ENCODE results near the gene KRI1.
A peak's percentile ranks its signal among the peaks of the same experiment; 100 is the strongest.

KRI1 gene

GRCh38 chr19:10593820-10594637, 28.2 kb upstream of the KRI1 start:
- Histone ChIP-seq H3K79me2 (ENCODE audit: low read length) (no peaks in the 10 kb centered on the region), H3K27ac (ENCODE audit: low read length) (peak overlapping the region; percentile 44; the same call in 1 of the 2 replicates), H3K4me3 (ENCODE audit: low read length) (no peak overlapping the region), H3K9me2 (replicated peaks; ENCODE audit: insufficient read depth, low read length) (no peaks in the 10 kb centered on the region), H2AFZ (ENCODE audit: low read length) (no peak overlapping the region), H3K9ac (ENCODE audit: low read length) (no peak overlapping the region), H3K4me2 (ENCODE audit: low read depth, low read length) (peak overlapping the region; percentile 32; the same call in 1 of the 2 replicates), H3F3A (ENCODE audit: insufficient read depth, low read length) (peaks cover 32% of the 10 kb centered on the region), H3K27me3 (replicated peaks; ENCODE audit: insufficient read depth, low read length) (no peaks in the 10 kb centered on the region), H3K36me3 (replicated peaks; ENCODE audit: insufficient read depth, low read length) (no peaks in the 10 kb centered on the region), H4K20me1 (ENCODE audit: insufficient read depth, low read length) (no peaks in the 10 kb centered on the region), H3K4me1 (ENCODE audit: low read length) (peaks cover 23% of the 10 kb centered on the region), H3K9me3 (replicated peaks; ENCODE audit: insufficient read depth, low read length) (no peaks in the 10 kb centered on the region)
- no peak for TF ChIP-seq CTCF (IDR thresholded peaks at IDR 0.05; ENCODE audit: low read length)
- no peak for TF ChIP-seq EZH2 (optimal IDR thresholded peaks at IDR 0.05; ENCODE audit: low read depth, low read length)
- no peak for TF ChIP-seq EZH2phosphoT487 (IDR thresholded peaks at IDR 0.05; ENCODE audit: low read length)
- peak; percentile 70 for DNase-seq

GRCh38 chr19:10593148-10593547, 27.3 kb upstream of the KRI1 start:
- H2AFZ ChIP-seq (ENCODE audit: low read length): no peak overlapping the region
- no peaks in the 10 kb centered on the region for H3K36me3 ChIP-seq (replicated peaks; ENCODE audit: insufficient read depth, low read length)
- peaks cover 23% of the 10 kb centered on the region for H3K4me1 ChIP-seq (ENCODE audit: low read length)
- H3K9me3 ChIP-seq (replicated peaks; ENCODE audit: insufficient read depth, low read length): no peaks in the 10 kb centered on the region
- peaks cover 32% of the 10 kb centered on the region for H3F3A ChIP-seq (ENCODE audit: insufficient read depth, low read length)
- H3K4me2 ChIP-seq (ENCODE audit: low read depth, low read length): no peak overlapping the region
- no peak for DNase-seq
- TF ChIP-seq CTCF (IDR thresholded peaks at IDR 0.05; ENCODE audit: low read length) (no peak), EZH2phosphoT487 (IDR thresholded peaks at IDR 0.05; ENCODE audit: low read length) (no peak), EZH2 (optimal IDR thresholded peaks at IDR 0.05; ENCODE audit: low read depth, low read length) (no peak)
- no peak overlapping the region for H3K27ac ChIP-seq (ENCODE audit: low read length)
- H3K9me2 ChIP-seq (replicated peaks; ENCODE audit: insufficient read depth, low read length): no peaks in the 10 kb centered on the region
- H3K79me2 ChIP-seq (ENCODE audit: low read length): no peaks in the 10 kb centered on the region
- H3K9ac ChIP-seq (ENCODE audit: low read length): no peak overlapping the region
- H3K27me3 ChIP-seq (replicated peaks; ENCODE audit: insufficient read depth, low read length): no peaks in the 10 kb centered on the region
- no peaks in the 10 kb centered on the region for H4K20me1 ChIP-seq (ENCODE audit: insufficient read depth, low read length)
- H3K4me3 ChIP-seq (ENCODE audit: low read length): no peak overlapping the region

GRCh38 chr19:10587839-10588150, 22.0 kb upstream of the KRI1 start:
- DNase-seq: no peak
- H3K4me1 ChIP-seq (ENCODE audit: low read length): no peaks in the 10 kb centered on the region
- H3K36me3 ChIP-seq (replicated peaks; ENCODE audit: insufficient read depth, low read length): no peaks in the 10 kb centered on the region
- H3K4me3 ChIP-seq (ENCODE audit: low read length): no peak overlapping the region
- no peaks in the 10 kb centered on the region for H3K9me2 ChIP-seq (replicated peaks; ENCODE audit: insufficient read depth, low read length)
- H3K4me2 ChIP-seq (ENCODE audit: low read depth, low read length): no peak overlapping the region
- no peaks in the 10 kb centered on the region for H4K20me1 ChIP-seq (ENCODE audit: insufficient read depth, low read length)
- no peak overlapping the region for H3K27ac ChIP-seq (ENCODE audit: low read length)
- no peaks in the 10 kb centered on the region for H3K79me2 ChIP-seq (ENCODE audit: low read length)
- no peaks in the 10 kb centered on the region for H3K27me3 ChIP-seq (replicated peaks; ENCODE audit: insufficient read depth, low read length)
- H3F3A ChIP-seq (ENCODE audit: insufficient read depth, low read length): no peaks in the 10 kb centered on the region
- no peak overlapping the region for H3K9ac ChIP-seq (ENCODE audit: low read length)
- H2AFZ ChIP-seq (ENCODE audit: low read length): no peak overlapping the region
- TF ChIP-seq EZH2 (optimal IDR thresholded peaks at IDR 0.05; ENCODE audit: low read depth, low read length) (no peak), EZH2phosphoT487 (IDR thresholded peaks at IDR 0.05; ENCODE audit: low read length) (no peak), CTCF (IDR thresholded peaks at IDR 0.05; ENCODE audit: low read length) (no peak)
- no peaks in the 10 kb centered on the region for H3K9me3 ChIP-seq (replicated peaks; ENCODE audit: insufficient read depth, low read length)

All from MM.1S (cell line).